HCT116 (cell line): ENCODE results near the gene RANBP3L. TPM values are rescaled to one million over a fixed set of nuclear protein-coding genes. Genes with fewer than 3 reads are reported as not detected.

Experiments used
- ATAC-seq: fragments of 200-7000 bp; cut with Tn5 transposase; 2 replicates; pipeline ENCODE4 v1.9.1; 2020; ENCODE audit warnings: mild to moderate bottlenecking, moderate library complexity
- BruUV-seq: library from RNA; stranded (reverse); fragments of 400-500 nt; replicated peaks from 2 replicates; lab custom pipeline; 2021; lab: Mats Ljungman, UMichigan
- CTCF ChIA-PET: fragments of 300-600 bp; sonication (Branson Sonifier 250); formaldehyde crosslinking; loops from one replicate; lab custom pipeline; 2021; ENCODE audit warnings: antibody characterized with exemption; lab: Charles Lee
- POLR2A ChIA-PET: fragments of 300-600, 350-600 bp; sonication (Branson Sonifier 250); formaldehyde crosslinking; loops from one replicate; lab custom pipeline; 2021; ENCODE audit warnings: antibody characterized with exemption; lab: Charles Lee
- RAD21 ChIA-PET, 2 experiments: fragments of 300-600 bp; sonication (Branson Sonifier 250); formaldehyde crosslinking; loops; one replicate each; lab custom pipeline; 2023; ENCODE audit warnings: low total read pairs in 2 of 2; ENCODE audit not compliant: uncharacterized antibody in 2 of 2, unreplicated experiment in 2 of 2, low non-redundant PET in 1 of 2; lab: Charles Lee
- DNase-seq: peaks from one replicate; pipeline ENCODE4 v3.0.0-alpha.2; 2010; ENCODE audit warnings: low read depth, low spot score
- H2AFZ ChIP-seq: fragments of 200-600 bp; shearing (Covaris generic), sonication (generic); 2 replicates; pipeline ENCODE4 v1.6.1; 2017; ENCODE audit warnings: low read depth, mixed run types, mixed read lengths, antibody characterized with exemption, low read length; ENCODE audit not compliant: poor library complexity, severe bottlenecking
- H3K27ac ChIP-seq: 2 replicates; pipeline ENCODE4 v1.5.1; 2012; ENCODE audit warnings: low read depth, low read length
- H3K27me3 ChIP-seq: fragments of 200-600 bp; sonication (generic); 2 replicates; pipeline ENCODE4 v1.6.1; 2016; ENCODE audit warnings: mixed run types, low read length, mixed read lengths; ENCODE audit not compliant: insufficient read depth
- H3K36me3 ChIP-seq, 2 experiments: fragments of 200-500 bp in 1 of 2; fragments of 200-600 bp in 1 of 2; sonication (Bioruptor generic) in 1 of 2; sonication (generic) in 1 of 2; 2 replicates each; pipeline versions ENCODE4 v1.5.1 to v1.6.1; 2014 to 2016; ENCODE audit warnings: low read length in 2 of 2, inconsistent platforms in 1 of 2, mixed read lengths in 1 of 2, mixed run types in 1 of 2; ENCODE audit not compliant: insufficient read depth in 2 of 2, control insufficient read depth in 1 of 2
- H3K4me1 ChIP-seq, 2 experiments: fragments of 200-600 bp in 1 of 2; sonication (generic) in 1 of 2; 2 replicates each; pipeline versions ENCODE4 v1.5.1 to v1.6.1; 2012 to 2017; ENCODE audit warnings: low read length in 2 of 2, inconsistent platforms in 1 of 2, mild to moderate bottlenecking in 1 of 2, mixed read lengths in 1 of 2, mixed run types in 1 of 2, moderate library complexity in 1 of 2; ENCODE audit not compliant: insufficient read depth in 2 of 2, control insufficient read depth in 1 of 2
- H3K4me2 ChIP-seq: fragments of 200-600 bp; sonication (generic); 2 replicates; pipeline ENCODE4 v1.6.1; 2017; ENCODE audit warnings: mixed run types, low read length, mixed read lengths
- H3K4me3 ChIP-seq, 2 experiments: fragments of 200-600 bp in 1 of 2; sonication (generic) in 1 of 2; replicated peaks in 1 of 2; 2 replicates each; pipeline ENCODE4 v1.5.1; 2011 to 2016; ENCODE audit warnings: low read length in 2 of 2, control low read depth in 1 of 2, low read depth in 1 of 2, mild to moderate bottlenecking in 1 of 2, mixed read lengths in 1 of 2, mixed run types in 1 of 2
- H3K79me2 ChIP-seq: fragments of 200-600 bp; sonication (generic); 2 replicates; pipeline ENCODE4 v1.6.1; 2017; ENCODE audit warnings: mild to moderate bottlenecking, mixed run types, low read length, moderate library complexity, mixed read lengths; ENCODE audit not compliant: insufficient read depth
- H3K9ac ChIP-seq: fragments of 200-600 bp; sonication (generic); 2 replicates; pipeline ENCODE4 v1.6.1; 2016; ENCODE audit warnings: low read length, mixed read lengths
- H3K9me2 ChIP-seq: fragments of 200-600 bp; sonication (generic), shearing (Covaris generic); 2 replicates; pipeline ENCODE4 v1.6.1; 2017; ENCODE audit warnings: mixed run types, mild to moderate bottlenecking, moderate library complexity; ENCODE audit not compliant: insufficient read depth
- H3K9me3 ChIP-seq, 2 experiments: fragments of 200-500 bp in 1 of 2; fragments of 200-600 bp in 1 of 2; sonication (Bioruptor generic) in 1 of 2; sonication (generic) in 1 of 2; 2 replicates each; pipeline ENCODE4 v1.6.1; 2014 to 2017; ENCODE audit warnings: low read length in 2 of 2, mixed read lengths in 2 of 2, inconsistent platforms in 1 of 2, low read depth in 1 of 2, mild to moderate bottlenecking in 1 of 2, mixed run types in 1 of 2, moderate library complexity in 1 of 2; ENCODE audit not compliant: control insufficient read depth in 1 of 2, insufficient read depth in 1 of 2
- H4K20me1 ChIP-seq: fragments of 200-600 bp; sonication (generic), shearing (Covaris generic); 2 replicates; pipeline ENCODE4 v1.6.1; 2017; ENCODE audit warnings: mixed run types, mild to moderate bottlenecking, moderate library complexity; ENCODE audit not compliant: insufficient read depth
- CBX3 ChIP-seq: IDR thresholded peaks from 2 replicates; pipeline ENCODE4 v1.6.1; 2012; ENCODE audit warnings: low read depth
- EGR1 ChIP-seq: IDR thresholded peaks from 2 replicates; pipeline ENCODE4 v1.6.1; 2012; ENCODE audit warnings: low read depth
- ELF1 ChIP-seq: IDR thresholded peaks from 2 replicates; pipeline ENCODE4 v1.6.1; 2012; ENCODE audit warnings: low read depth, borderline replicate concordance
- FOSL1 ChIP-seq: IDR thresholded peaks from 2 replicates; pipeline ENCODE4 v1.6.1; 2012; ENCODE audit warnings: low read depth
- JUND ChIP-seq: IDR thresholded peaks from 2 replicates; pipeline ENCODE4 v1.6.1; 2012
- POLR2A ChIP-seq: IDR thresholded peaks from 2 replicates; pipeline ENCODE4 v1.7.0; 2011; ENCODE audit warnings: borderline replicate concordance; ENCODE audit not compliant: insufficient read depth, insufficient read length; ENCODE audit errors: extremely low read depth
- POLR2AphosphoS5 ChIP-seq: IDR thresholded peaks from 2 replicates; pipeline ENCODE4 v1.6.1; 2011; ENCODE audit warnings: mild to moderate bottlenecking, low read depth, low read length, moderate library complexity
- RAD21 ChIP-seq: IDR thresholded peaks from 2 replicates; pipeline ENCODE4 v1.6.1; 2012; ENCODE audit warnings: low read depth, mild to moderate bottlenecking
- SRF ChIP-seq: IDR thresholded peaks from 2 replicates; pipeline ENCODE4 v1.6.1; 2012; ENCODE audit warnings: low read depth
- ZNF274 ChIP-seq: fragments of 200-500 bp; sonication (Bioruptor generic); IDR thresholded peaks from 2 replicates; pipeline ENCODE4 v1.6.1; 2014; ENCODE audit warnings: mild to moderate bottlenecking, low read depth, low read length, inconsistent platforms
- intact Hi-C: fragments of 100-400 bp; cut with micrococcal nuclease; formaldehyde crosslinking; loops from 2 replicates; pipeline ENCODE4 v1.10.0; 2022
- total RNA-seq: library from RNA; stranded (reverse); gene quantifications from one replicate; pipeline ENCODE4 v1.2.1, GENCODE V29; 2021; ENCODE audit not compliant: unreplicated experiment
- TF ChIP-seq, protein P1 (sequence below), 3 experiments: fragments of 200-600 bp in 1 of 3; sonication (generic) in 1 of 3; IDR thresholded peaks in 2 of 3; conservative IDR thresholded peaks in 1 of 3; 2 replicates each; pipeline ENCODE4 v1.5.1; 2012 to 2017; ENCODE audit warnings: low read depth in 2 of 3, low read length in 2 of 3, antibody characterized with exemption in 1 of 3, borderline replicate concordance in 1 of 3, control low read depth in 1 of 3, mild to moderate bottlenecking in 1 of 3, mixed read lengths in 1 of 3, mixed run types in 1 of 3, moderate library complexity in 1 of 3; ENCODE audit not compliant: insufficient read depth in 1 of 3
- TF ChIP-seq, protein P2 (sequence below): IDR thresholded peaks from 2 replicates; pipeline ENCODE4 v1.6.1; 2012; ENCODE audit warnings: low read depth
- TF ChIP-seq, protein P3 (sequence below): IDR thresholded peaks from 2 replicates; pipeline ENCODE4 v1.6.1; 2012

Gene RANBP3L
- total RNA-seq, 1 experiment from 2014 or later: not detected

DNA sequence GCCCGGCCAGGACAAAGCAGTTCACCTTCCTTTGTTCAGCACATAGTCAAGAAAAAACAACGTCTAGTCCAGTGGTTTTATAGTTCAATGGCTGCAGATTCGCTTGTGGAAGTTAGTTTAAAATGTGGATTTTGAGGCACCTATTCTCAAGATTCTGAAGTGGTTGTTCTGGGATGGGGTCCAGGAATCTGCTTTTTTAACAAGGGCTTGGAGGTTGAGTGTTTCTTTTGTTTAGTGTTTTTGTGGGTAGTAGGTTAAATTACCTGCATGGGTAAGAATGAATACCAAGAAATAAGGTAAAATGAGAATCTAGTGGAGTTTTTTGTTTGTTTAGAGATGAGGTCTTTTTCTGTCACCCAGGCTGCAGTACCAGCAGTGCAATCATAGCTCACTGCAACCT is 31.5 kb downstream of the RANBP3L start:
- Histone ChIP-seq H3K79me2 (no peaks in the 10 kb centered on the region), H3K9me3 (no peaks in the 10 kb centered on the region), H3K36me3 (no peaks in the 10 kb centered on the region), H3K9ac (no peak overlapping the region), H3K9me2 (no peaks in the 10 kb centered on the region), H3K27me3 (no peaks in the 10 kb centered on the region), H3K4me1 (no peaks in the 10 kb centered on the region), H3K4me3 (no peak overlapping the region)
- intact Hi-C loops: no loop called here
- CTCF ChIA-PET: interaction anchor here (1.2 kb wide), 1 partner anchor 191 kb away, joined by 3 read pairs; no protein-coding TSS in a partner anchor
- TF ChIP-seq SRF: no peak
- TF ChIP-seq, protein P1, sequence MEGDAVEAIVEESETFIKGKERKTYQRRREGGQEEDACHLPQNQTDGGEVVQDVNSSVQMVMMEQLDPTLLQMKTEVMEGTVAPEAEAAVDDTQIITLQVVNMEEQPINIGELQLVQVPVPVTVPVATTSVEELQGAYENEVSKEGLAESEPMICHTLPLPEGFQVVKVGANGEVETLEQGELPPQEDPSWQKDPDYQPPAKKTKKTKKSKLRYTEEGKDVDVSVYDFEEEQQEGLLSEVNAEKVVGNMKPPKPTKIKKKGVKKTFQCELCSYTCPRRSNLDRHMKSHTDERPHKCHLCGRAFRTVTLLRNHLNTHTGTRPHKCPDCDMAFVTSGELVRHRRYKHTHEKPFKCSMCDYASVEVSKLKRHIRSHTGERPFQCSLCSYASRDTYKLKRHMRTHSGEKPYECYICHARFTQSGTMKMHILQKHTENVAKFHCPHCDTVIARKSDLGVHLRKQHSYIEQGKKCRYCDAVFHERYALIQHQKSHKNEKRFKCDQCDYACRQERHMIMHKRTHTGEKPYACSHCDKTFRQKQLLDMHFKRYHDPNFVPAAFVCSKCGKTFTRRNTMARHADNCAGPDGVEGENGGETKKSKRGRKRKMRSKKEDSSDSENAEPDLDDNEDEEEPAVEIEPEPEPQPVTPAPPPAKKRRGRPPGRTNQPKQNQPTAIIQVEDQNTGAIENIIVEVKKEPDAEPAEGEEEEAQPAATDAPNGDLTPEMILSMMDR (IDR thresholded peaks at IDR 0.05 in 2 of 3, conservative IDR thresholded peaks at IDR 0.05 in 1 of 3; ENCODE audit: borderline replicate concordance in 1 of 3, insufficient read depth in 1 of 3, low read depth in 2 of 3, low read length in 2 of 3): no peak
- TF ChIP-seq, all 23 proteins: peak for 0
- DNase-seq (no peak), ATAC-seq (no peak)
- Histone ChIP-seq H2AFZ (no peak overlapping the region), H3K27ac (no peak overlapping the region), H3K4me2 (no peak overlapping the region), H4K20me1 (no peaks in the 10 kb centered on the region)
- POLR2A ChIA-PET: no interaction called here
- RAD21 ChIA-PET: no interaction called here
- no TSS peak for BruUV-seq

DNA sequence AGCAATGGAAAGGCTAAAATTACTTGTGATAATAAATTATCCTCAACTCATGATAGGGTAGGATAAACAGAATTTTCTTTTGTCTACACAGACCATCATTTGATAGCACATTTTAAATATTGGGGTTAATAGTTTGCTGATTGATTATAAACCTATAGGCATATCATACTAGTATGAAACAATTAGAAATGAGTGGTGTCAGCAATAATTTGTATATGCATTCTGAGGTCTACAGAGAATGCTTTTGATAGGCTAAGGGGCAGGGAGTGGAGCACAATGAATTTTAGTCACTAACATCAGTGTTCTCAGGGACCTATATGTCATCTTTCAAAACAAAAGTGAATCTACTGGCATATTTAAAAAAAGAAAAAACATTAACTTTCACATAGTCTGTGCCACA is 32.2 kb downstream of the RANBP3L start:
- Histone ChIP-seq H4K20me1 (no peaks in the 10 kb centered on the region), H3K27ac (no peak overlapping the region), H3K4me2 (no peak overlapping the region), H3K27me3 (no peaks in the 10 kb centered on the region), H3K9me3 (no peaks in the 10 kb centered on the region), H3K4me1 (no peaks in the 10 kb centered on the region), H3K9me2 (no peaks in the 10 kb centered on the region), H3K9ac (no peak overlapping the region), H3K4me3 (no peak overlapping the region), H3K36me3 (no peaks in the 10 kb centered on the region), H3K79me2 (no peaks in the 10 kb centered on the region), H2AFZ (no peak overlapping the region)
- intact Hi-C loops: no loop called here
- RAD21 ChIA-PET: no interaction called here
- DNase-seq (no peak), ATAC-seq (no peak)
- CTCF ChIA-PET: no interaction called here
- TF ChIP-seq FOSL1 (no peak), RAD21 (no peak), JUND (no peak), POLR2AphosphoS5 (no peak), SRF (no peak), CBX3 (no peak), POLR2A (no peak), ELF1 (no peak), ZNF274 (no peak), EGR1 (no peak)
- TF ChIP-seq, protein P2, sequence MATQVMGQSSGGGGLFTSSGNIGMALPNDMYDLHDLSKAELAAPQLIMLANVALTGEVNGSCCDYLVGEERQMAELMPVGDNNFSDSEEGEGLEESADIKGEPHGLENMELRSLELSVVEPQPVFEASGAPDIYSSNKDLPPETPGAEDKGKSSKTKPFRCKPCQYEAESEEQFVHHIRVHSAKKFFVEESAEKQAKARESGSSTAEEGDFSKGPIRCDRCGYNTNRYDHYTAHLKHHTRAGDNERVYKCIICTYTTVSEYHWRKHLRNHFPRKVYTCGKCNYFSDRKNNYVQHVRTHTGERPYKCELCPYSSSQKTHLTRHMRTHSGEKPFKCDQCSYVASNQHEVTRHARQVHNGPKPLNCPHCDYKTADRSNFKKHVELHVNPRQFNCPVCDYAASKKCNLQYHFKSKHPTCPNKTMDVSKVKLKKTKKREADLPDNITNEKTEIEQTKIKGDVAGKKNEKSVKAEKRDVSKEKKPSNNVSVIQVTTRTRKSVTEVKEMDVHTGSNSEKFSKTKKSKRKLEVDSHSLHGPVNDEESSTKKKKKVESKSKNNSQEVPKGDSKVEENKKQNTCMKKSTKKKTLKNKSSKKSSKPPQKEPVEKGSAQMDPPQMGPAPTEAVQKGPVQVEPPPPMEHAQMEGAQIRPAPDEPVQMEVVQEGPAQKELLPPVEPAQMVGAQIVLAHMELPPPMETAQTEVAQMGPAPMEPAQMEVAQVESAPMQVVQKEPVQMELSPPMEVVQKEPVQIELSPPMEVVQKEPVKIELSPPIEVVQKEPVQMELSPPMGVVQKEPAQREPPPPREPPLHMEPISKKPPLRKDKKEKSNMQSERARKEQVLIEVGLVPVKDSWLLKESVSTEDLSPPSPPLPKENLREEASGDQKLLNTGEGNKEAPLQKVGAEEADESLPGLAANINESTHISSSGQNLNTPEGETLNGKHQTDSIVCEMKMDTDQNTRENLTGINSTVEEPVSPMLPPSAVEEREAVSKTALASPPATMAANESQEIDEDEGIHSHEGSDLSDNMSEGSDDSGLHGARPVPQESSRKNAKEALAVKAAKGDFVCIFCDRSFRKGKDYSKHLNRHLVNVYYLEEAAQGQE: no peak
- TF ChIP-seq, protein P1 (IDR thresholded peaks at IDR 0.05 in 2 of 3, conservative IDR thresholded peaks at IDR 0.05 in 1 of 3; ENCODE audit: borderline replicate concordance in 1 of 3, insufficient read depth in 1 of 3, low read depth in 2 of 3, low read length in 2 of 3): no peak
- TF ChIP-seq, protein P3, sequence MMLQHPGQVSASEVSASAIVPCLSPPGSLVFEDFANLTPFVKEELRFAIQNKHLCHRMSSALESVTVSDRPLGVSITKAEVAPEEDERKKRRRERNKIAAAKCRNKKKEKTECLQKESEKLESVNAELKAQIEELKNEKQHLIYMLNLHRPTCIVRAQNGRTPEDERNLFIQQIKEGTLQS: no peak
- BruUV-seq: no TSS peak
- POLR2A ChIA-PET: no interaction called here
